HEK293 (cell line): ENCODE data around the gene DYNC1LI1.

Experiments
- ZNF544 ChIP-seq: fragments of 450-650 bp; formaldehyde crosslinking; IDR thresholded peaks from 2 replicates; pipeline ENCODE4 v1.5.0; 2017; ENCODE audit warnings: missing biosample characterization, missing genetic modification characterization
- ZNF692 ChIP-seq: fragments of 450-650 bp; formaldehyde crosslinking; IDR thresholded peaks from 2 replicates; pipeline ENCODE4 v1.5.1; 2016; ENCODE audit warnings: missing biosample characterization, missing genetic modification characterization
- ZSCAN16 ChIP-seq: fragments of 450-650 bp; formaldehyde crosslinking; IDR thresholded peaks from 2 replicates; pipeline ENCODE4 v1.5.1; 2016; ENCODE audit warnings: missing biosample characterization, missing genetic modification characterization

The DYNC1LI1 gene

GRCh38 chr3:32480604-32481003 lies 90.1 kb downstream of the DYNC1LI1 start (continued):
- no peak for TF ChIP-seq ZNF692 (tag by site-specific recombination)
- TF ChIP-seq ZSCAN16 (tag by site-specific recombination), result no peak
- no peak for TF ChIP-seq ZNF544 (tag by site-specific recombination)
- TF ChIP-seq, all 188 proteins: peak for 0
